HL-60 (cell line): Measurements from ENCODE around the gene DSG3.

Experiments used
- POLR2AphosphoS5 ChIP-seq: IDR thresholded peaks from 2 replicates; pipeline ENCODE4 v1.6.1; 2012; ENCODE audit warnings: low read depth
- REST ChIP-seq: IDR thresholded peaks from 2 replicates; pipeline ENCODE4 v1.6.1; 2012; ENCODE audit warnings: low read depth; ENCODE audit not compliant: insufficient replicate concordance
- TF ChIP-seq, protein P1 (sequence below): IDR thresholded peaks from one replicate; pipeline ENCODE4 v1.5.1; 2011; ENCODE audit warnings: low read length, control low read depth, inconsistent platforms; ENCODE audit not compliant: insufficient read depth

- TF ChIP-seq, protein P1, sequence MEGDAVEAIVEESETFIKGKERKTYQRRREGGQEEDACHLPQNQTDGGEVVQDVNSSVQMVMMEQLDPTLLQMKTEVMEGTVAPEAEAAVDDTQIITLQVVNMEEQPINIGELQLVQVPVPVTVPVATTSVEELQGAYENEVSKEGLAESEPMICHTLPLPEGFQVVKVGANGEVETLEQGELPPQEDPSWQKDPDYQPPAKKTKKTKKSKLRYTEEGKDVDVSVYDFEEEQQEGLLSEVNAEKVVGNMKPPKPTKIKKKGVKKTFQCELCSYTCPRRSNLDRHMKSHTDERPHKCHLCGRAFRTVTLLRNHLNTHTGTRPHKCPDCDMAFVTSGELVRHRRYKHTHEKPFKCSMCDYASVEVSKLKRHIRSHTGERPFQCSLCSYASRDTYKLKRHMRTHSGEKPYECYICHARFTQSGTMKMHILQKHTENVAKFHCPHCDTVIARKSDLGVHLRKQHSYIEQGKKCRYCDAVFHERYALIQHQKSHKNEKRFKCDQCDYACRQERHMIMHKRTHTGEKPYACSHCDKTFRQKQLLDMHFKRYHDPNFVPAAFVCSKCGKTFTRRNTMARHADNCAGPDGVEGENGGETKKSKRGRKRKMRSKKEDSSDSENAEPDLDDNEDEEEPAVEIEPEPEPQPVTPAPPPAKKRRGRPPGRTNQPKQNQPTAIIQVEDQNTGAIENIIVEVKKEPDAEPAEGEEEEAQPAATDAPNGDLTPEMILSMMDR: no peak
- TF ChIP-seq REST: no peak
- no peak for TF ChIP-seq POLR2AphosphoS5
Measured at GRCh38 chr18:31401156-31402025, 46.1 kb upstream of the DSG3 start.
